ENCODE data around the gene JKAMP. TPM values are rescaled to one million over a fixed set of nuclear protein-coding genes. Genes with fewer than 3 reads are reported as not detected.

JKAMP gene
- total RNA-seq, 3 donors from 2014 or later = 32.9 to 39.2 (median 37.4) TPM

- Histone ChIP-seq H3K36me3 (ENCODE audit: low read depth) (no peaks in the 10 kb centered on the region), H3K4me1 (ENCODE audit: low read depth) (peaks cover 8% of the 10 kb centered on the region), H3K4me3 (no peak overlapping the region), H3K9me3 (no peaks in the 10 kb centered on the region)
- ATAC-seq (no peak), DNase-seq (no peak)
- TF ChIP-seq CTCF (IDR thresholded peaks at IDR 0.05) = no peak
- intact Hi-C loops (cut with DNase I, micrococcal nuclease) = no loop called here
Measured at GRCh38 chr14:59461891-59462290, 22.4 kb upstream of the JKAMP start.

GRCh38 chr14:59463787-59464485 lies 20.4 kb upstream of the JKAMP start:
- DNase-seq (peak in 2 of 3 donors; percentile 17 to 54), ATAC-seq (peak; percentile 47)
- Histone ChIP-seq H3K9me3 (no peaks in the 10 kb centered on the region), H3K4me1 (ENCODE audit: low read depth) (peaks cover 8% of the 10 kb centered on the region), H3K36me3 (ENCODE audit: low read depth) (no peaks in the 10 kb centered on the region), H3K4me3 (no peak overlapping the region)
- intact Hi-C loops (cut with DNase I, micrococcal nuclease) = no loop called here
- no peak for TF ChIP-seq CTCF (IDR thresholded peaks at IDR 0.05)

- H3K4me1 ChIP-seq (ENCODE audit: low read depth) = peaks cover 8% of the 10 kb centered on the region
- H3K9me3 ChIP-seq = no peaks in the 10 kb centered on the region
- peak overlapping the region; percentile 7 for H3K4me3 ChIP-seq
- ATAC-seq (peak; percentile 77), DNase-seq (peak; percentile 58 to 76 (median 73))
- intact Hi-C loops (cut with DNase I, micrococcal nuclease) = no loop called here
- TF ChIP-seq CTCF (IDR thresholded peaks at IDR 0.05) = no peak
- H3K36me3 ChIP-seq (ENCODE audit: low read depth) = no peaks in the 10 kb centered on the region
Measured at GRCh38 chr14:59464486-59465315, 19.6 kb upstream of the JKAMP start.

GRCh38 chr14:59465316-59466135 lies 18.8 kb upstream of the JKAMP start, which contains the start of gene GPR135:
Gene GPR135 (minus strand): TSS chr14:59465380. CDS start chr14:59465226, 154 bp downstream.
- TF ChIP-seq CTCF (IDR thresholded peaks at IDR 0.05) = no peak
- Histone ChIP-seq H3K9me3 (no peaks in the 10 kb centered on the region), H3K4me3 (peak within 1 kb of the TSS; percentile 7), H3K36me3 (ENCODE audit: low read depth) (no peaks in the 10 kb centered on the region), H3K4me1 (ENCODE audit: low read depth) (peaks cover 8% of the 10 kb centered on the region)
- peak; percentile 43 for ATAC-seq
- DNase-seq = peak in 1 of 3 donors; percentile 61
- intact Hi-C loops (cut with DNase I, micrococcal nuclease) = no loop called here

GRCh38 chr14:59474172-59474571 lies 10.1 kb upstream of the JKAMP start:
- no peak for TF ChIP-seq CTCF (IDR thresholded peaks at IDR 0.05)
- Histone ChIP-seq H3K36me3 (ENCODE audit: low read depth) (no peaks in the 10 kb centered on the region), H3K4me1 (ENCODE audit: low read depth) (no peaks in the 10 kb centered on the region), H3K4me3 (no peak overlapping the region), H3K9me3 (no peaks in the 10 kb centered on the region)
- ATAC-seq (no peak), DNase-seq (no peak)
- intact Hi-C loops (cut with DNase I, micrococcal nuclease) = no loop called here

Data from mucosa of descending colon (tissue), 3 donors.